GM21528 (cell line): ENCODE results near the gene NOXA1.

Source experiments
- ATAC-seq: cut with Tn5 transposase; IDR thresholded peaks from one replicate; pipeline ENCODE4 v1.9.1; 2021; ENCODE audit warnings: mild to moderate bottlenecking, moderate library complexity; ENCODE audit not compliant: unreplicated experiment, low FRiP score

Gene NOXA1

GRCh38 chr9:137423514-137424291 lies 510 bp downstream of the NOXA1 start:
- ATAC-seq, result peak; percentile 31

DNA sequence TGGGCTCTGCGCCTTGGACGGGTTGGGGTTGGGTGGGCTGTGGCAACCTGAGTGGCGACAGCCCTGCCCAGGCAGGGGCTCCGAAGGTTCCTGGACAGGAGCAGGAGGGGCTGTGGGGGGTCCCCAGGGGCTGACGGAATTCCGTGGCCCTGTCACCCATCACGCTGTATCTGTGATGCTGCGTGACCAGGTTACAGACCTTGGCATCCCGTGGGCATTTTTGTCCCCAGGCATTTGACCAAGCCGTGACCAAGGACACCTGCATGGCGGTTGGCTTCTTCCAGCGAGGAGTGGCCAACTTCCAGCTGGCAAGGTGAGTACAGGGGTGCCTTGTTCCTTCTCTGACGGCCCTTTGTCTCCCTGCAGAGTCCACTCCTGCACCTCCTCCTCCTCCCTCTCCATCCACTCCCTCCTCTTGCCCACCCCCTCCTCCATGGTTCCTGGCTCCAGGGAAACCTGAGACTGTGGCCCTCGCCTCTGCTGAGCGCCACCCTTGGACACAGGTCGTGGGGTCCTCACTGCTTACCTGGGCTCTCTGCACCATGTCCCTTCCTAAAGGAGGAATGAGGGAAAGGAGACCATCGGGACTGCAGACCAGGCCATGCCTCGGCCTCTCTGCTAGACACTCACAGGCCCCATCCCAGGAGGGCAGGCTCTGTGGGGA lies 3.0 kb downstream of the NOXA1 start:
- no peak for ATAC-seq

- no peak for ATAC-seq
Measured at GRCh38 chr9:137427454-137428310, 4.5 kb downstream of the NOXA1 start.

DNA sequence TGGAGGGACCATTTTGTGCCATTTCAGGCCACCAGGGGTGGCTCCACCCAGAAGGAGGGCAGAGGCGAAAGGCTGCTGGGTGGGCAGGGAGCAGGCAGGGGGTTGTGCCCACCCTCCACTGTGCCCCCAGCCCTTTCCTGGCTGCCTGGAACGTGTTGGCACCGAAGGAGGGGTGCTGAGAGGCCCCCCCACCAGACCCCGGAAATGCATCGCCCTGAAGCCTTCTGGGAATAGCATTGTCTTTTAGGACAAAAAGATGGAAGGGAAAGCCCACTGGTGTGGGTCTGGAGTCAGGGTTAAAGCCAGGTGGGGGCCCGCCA lies 5.1 kb downstream of the NOXA1 start:
- no peak for ATAC-seq

DNA sequence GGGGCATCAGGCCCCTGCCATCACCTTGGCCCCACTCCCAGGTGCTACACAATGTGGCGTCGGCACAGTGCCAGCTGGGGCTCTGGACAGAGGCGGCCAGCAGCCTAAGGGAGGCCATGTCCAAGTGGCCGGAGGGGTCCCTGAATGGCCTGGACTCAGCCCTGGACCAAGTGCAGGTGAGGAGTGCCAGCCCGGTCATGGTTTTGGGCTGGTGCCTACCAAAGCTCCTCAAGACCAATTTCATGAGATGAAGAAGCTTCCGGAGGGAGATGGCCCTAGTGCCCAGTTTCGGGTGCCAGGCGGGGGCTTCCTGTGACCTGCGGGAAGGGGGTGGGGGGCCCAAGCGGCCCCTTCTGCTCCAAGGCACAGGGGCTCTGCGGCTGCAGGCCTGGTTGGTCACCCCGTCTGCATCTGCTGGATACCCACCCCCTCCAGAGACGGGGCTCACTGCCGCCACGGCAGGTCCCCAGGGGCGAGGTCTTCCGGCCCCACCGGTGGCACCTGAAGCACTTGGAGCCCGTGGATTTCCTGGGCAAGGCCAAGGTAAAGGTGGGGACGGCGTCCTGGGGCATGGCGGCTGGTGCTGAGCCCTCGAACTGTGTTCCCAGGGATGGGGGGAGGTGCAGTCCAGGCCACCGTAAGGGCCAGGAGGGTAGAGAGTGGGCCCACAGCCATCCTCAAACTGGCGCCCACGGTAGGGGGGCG lies 5.8 kb downstream of the NOXA1 start:
- no peak for ATAC-seq

DNA sequence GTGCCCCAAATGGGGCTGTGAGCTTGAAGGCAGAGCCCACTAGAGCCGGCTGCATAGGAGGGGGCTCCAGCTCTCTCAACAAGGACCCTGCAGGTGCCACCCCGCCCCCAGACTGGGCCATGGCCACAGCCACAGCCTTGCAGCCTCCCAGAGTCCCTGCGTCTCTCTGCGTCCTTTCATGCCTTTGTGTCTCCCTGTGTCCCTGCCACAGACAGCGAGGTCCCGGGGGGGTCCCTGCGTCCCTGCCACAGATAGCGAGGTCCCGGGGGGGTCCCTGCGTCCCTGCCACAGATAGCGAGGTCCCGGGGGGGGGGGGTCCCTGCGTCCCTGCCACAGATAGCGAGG lies 6.3 kb downstream of the NOXA1 start:
- no peak for ATAC-seq

GRCh38 chr9:137429974-137430722 lies 7.0 kb downstream of the NOXA1 start:
- ATAC-seq, result no peak

DNA sequence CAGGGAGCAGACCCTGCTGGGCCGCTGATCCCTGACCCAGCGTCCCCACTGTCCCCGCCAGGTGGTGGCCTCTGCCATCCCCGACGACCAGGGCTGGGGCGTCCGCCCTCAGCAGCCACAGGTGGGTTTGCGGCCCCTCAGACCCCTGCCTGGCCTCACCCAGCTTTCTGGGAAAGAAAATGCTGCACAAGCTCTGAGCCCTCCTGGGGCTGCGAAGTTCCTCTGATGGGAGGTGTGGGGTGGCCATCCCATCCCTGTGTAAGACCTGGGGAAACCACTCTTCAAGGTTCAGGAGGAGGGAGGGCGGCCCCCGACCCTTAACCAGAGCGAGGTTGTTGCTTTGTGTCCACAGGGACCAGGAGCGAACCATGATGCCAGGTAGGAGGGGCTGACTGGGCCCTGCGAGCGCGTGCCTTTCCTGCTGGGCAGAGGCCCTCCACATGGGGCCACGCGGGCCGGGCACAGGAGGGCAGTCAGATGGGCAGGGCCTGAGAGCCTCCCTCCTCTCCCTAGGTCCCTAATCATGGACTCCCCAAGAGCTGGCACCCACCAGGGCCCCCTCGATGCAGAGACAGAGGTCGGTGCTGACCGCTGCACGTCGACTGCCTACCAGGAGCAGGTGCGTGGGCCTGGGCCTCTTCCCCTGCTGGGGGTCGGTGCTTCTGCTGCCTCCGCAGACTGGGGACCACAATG lies 7.7 kb downstream of the NOXA1 start:
- no peak for ATAC-seq

GRCh38 chr9:137431416-137431931 lies 8.3 kb downstream of the NOXA1 start:
- no peak for ATAC-seq

- no peak for ATAC-seq
Measured at GRCh38 chr9:137432687-137433348, 9.6 kb downstream of the NOXA1 start.

DNA sequence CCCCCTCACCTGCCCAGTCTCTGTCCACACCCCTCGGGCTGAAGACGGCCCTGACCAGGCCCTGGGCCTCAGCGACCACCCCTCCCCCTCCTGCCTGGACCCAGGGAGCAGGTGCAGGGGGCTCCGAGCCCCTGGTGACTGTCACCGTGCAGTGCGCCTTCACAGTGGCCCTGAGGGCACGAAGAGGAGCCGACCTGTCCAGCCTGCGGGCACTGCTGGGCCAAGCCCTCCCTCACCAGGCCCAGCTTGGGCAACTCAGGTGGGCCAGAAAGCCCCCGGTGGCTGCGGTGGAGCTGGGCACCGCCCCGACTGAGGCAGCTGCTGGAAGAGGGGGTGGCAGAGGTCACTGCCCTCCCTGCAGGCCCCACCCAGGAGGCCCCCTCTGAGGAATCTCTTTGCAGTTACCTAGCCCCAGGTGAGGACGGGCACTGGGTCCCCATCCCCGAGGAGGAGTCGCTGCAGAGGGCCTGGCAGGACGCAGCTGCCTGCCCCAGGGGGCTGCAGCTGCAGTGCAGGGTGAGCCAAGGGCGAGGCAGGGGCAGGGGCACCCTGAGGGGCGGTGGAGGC lies 10.2 kb downstream of the NOXA1 start:
- no peak for ATAC-seq

GRCh38 chr9:137433916-137434431 lies 10.8 kb downstream of the NOXA1 start:
- no peak for ATAC-seq

DNA sequence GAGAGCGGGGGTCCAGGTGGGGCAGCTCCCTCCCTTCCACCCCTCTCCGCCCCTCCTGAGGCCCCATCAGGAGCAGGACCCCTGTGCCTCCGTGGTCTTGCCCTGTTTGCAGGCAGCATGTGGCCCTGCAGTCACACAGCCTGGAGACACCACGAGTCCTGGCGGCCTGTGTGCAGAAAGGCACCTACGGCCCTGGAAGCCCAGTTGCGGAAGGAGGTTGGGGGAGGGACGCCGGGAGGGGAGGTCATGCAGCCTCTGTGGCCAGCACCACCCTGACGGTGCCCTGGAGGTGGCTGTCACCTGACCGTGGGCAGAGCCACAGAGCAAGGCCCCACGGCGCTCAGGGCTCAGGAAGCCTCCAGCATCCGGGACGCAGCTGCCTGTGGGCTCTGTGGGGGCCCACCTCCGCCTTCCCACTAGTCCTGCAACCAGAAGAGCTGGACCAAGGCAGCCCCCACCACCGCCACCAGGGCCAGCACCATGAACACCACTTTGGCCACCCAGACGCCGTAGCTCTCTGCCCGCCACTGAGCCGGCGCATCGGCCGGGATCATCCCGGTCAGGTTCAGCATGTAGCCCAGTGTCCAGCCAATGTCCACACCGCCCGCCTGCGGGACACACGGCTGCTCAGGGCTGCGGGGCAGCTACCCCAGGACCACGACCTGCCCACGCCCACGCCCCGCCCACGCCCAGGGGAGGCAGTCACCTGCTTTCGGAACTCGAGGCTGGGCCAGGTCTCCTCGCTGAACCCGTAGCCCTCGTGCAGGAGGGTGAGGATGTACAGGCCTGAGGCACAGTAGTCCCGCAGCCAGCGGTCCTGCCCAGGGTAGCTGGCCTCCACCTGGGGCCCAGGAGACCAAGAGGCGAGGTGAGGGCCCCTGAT lies 11.5 kb downstream of the NOXA1 start:
- ATAC-seq, result no peak

DNA sequence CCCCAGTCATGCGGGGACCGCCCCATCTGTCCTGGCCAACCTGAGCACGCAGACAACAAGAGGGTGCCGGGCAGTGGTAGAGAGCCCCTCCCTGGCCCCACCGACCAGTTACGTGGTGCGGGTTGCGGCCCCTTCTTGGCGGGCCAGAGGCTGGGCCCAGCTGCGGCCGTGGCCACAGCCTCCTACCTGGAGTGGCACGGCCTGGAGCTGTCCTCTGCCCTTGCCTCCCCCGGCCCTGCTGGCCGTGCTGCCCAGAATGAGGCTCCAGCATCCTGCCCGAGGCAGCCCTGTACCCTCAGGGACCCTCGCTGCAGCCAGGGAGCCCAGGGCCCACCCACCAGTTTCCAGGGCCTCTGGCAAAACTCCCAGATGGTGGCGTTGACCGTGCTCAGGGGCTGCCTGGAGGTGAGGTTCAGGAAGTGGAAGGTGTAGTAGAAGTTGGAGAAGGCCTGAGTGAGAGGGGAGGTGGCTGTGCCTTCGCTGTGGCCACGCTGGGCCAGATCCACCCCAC lies 12.2 kb downstream of the NOXA1 start:
- ATAC-seq, result no peak

GRCh38 chr9:137435980-137436760 lies 13.0 kb downstream of the NOXA1 start:
- no peak for ATAC-seq
